Adrenal gland (tissue), 12 donors: ENCODE measurements around the gene GALNT10. TPM values are rescaled to one million over a fixed set of nuclear protein-coding genes. Genes with fewer than 3 reads are reported as not detected.

Experiments used
- DNase-seq, 7 donors: peaks; one replicate each; pipeline ENCODE4 v3.0.0-alpha.2; 2019 to 2020
- H3K27ac ChIP-seq, 5 donors: fragments of 200-600 bp; sonication (generic) in 4 of 5; 1 replicate in 3 of 5; 2 replicates in 2 of 5; pipeline versions ENCODE4 v1.5.1 to v1.8.0; 2016 to 2020; ENCODE audit warnings: mild to moderate bottlenecking in 1 of 5
- H3K27me3 ChIP-seq: fragments of 200-600 bp; 2 replicates; pipeline ENCODE4 v1.8.0; 2021
- H3K36me3 ChIP-seq, 2 donors: fragments of 200-600 bp; replicated peaks in 1 of 2; 1 replicate in 1 of 2; 2 replicates in 1 of 2; pipeline versions ENCODE4 v1.5.1 to v1.8.0; 2018 to 2022
- H3K4me1 ChIP-seq, 2 donors: fragments of 200-600 bp; replicated peaks in 1 of 2; 1 replicate in 1 of 2; 2 replicates in 1 of 2; pipeline versions ENCODE4 v1.5.1 to v1.8.0; 2018 to 2021
- H3K4me3 ChIP-seq, 4 donors: fragments of 200-600 bp; sonication (generic) in 3 of 4; one replicate each; pipeline ENCODE4 v1.5.1; 2016 to 2018
- H3K9me3 ChIP-seq, 3 donors: fragments of 200-600 bp; sonication (generic) in 1 of 3; replicated peaks in 1 of 3; 1 replicate in 2 of 3; 2 replicates in 1 of 3; pipeline versions ENCODE4 v1.5.1 to v1.8.0; 2016 to 2021
- CTCF ChIP-seq, 6 experiments: fragments of 450-650 bp in 4 of 6; fragments of 200-600 bp in 2 of 6; sonication (generic) in 1 of 6; IDR thresholded peaks; 1 replicate in 5 of 6; 2 replicates in 1 of 6; pipeline versions ENCODE4 v1.5.1 to v1.8.0; 2016 to 2021; ENCODE audit warnings: antibody characterized with exemption in 6 of 6, mild to moderate bottlenecking in 2 of 6, moderate library complexity in 1 of 6
- POLR2A ChIP-seq, 2 donors: fragments of 450-650 bp; IDR thresholded peaks; one replicate each; pipeline ENCODE4 v1.6.1; 2017; ENCODE audit warnings: antibody characterized with exemption in 2 of 2, mild to moderate bottlenecking in 2 of 2, moderate library complexity in 1 of 2
- WGBS, 4 donors: extraction: QIAGEN DNeasy Blood & Tissue Kit in 2 of 4; methylation state at CpG; one replicate each; pipeline versions ENCODE4 v1.1.5 to v1.1.7; 2013 to 2017; 5-methylcytosine and 5-hydroxymethylcytosine counted together
- intact Hi-C, 2 donors: fragments of 100-400 bp; cut with DNase I; formaldehyde crosslinking; loops; one replicate each; pipeline versions ENCODE4 v1.14.1 to v1.15.0; 2022 to 2023
- polyA plus RNA-seq, 3 donors: library from polyadenylated mRNA; stranded (reverse); fragments of 200-250 nt in 2 of 3; fragments of 350-450 nt in 1 of 3; fragmentation: Illumina TruSeq in 1 of 3; extraction: RNeasy Lipid Tissue Mini Kit (QIAGEN cat#74804) in 1 of 3; gene quantifications; one replicate each; pipeline ENCODE4 v1.2.3, GENCODE V29; 2013 to 2014
- total RNA-seq, 9 donors: library from RNA; depleted of rRNA in 4 of 9; stranded (reverse); fragments of >200 nt in 4 of 9; fragments of 120-200 nt in 1 of 9; fragmentation: NEBNext Ultra II Directional in 1 of 9; extraction: Animal tissue kit (Norgen Biotek cat#: 25700) in 1 of 9; gene quantifications; one replicate each; pipeline versions ENCODE4 v1.1.0 to v1.2.4, GENCODE V29; 2013 to 2023
- donor health status: healthy with polysubstance abuse.
- donor health status: Bipolar disorder and iron deficiency.
- donor health status: DM: yes; HTN: yes; CAD: no.
- donor health status: DM: no; HTN: no; CAD: no.
- donor health status: DM: no; HTN: no; CAD: no.
- donor health status: DM: yes; HTN: yes; CAD: no.

Gene GALNT10
- total and polyA plus RNA-seq, 12 donors: 5.6 to 74.1 (median 43.4) TPM

GRCh38 chr5:154210163-154210562, 19.6 kb downstream of the GALNT10 start:
- no peaks in the 10 kb centered on the region for H3K9me3 ChIP-seq
- no peak for DNase-seq
- H3K36me3 ChIP-seq: no peaks in the 10 kb centered on the region
- intact Hi-C loops: no loop called here
- H3K27me3 ChIP-seq: no peaks in the 10 kb centered on the region
- no peak overlapping the region for H3K4me3 ChIP-seq
- WGBS, 4 donors: 60 to 77% (median 69%) methylated on average over 2 of the region's 2 CpGs
- no peak overlapping the region for H3K27ac ChIP-seq
- H3K4me1 ChIP-seq: peaks cover 0 to 21% of the 10 kb centered on the region in 2 donors
- TF ChIP-seq POLR2A (IDR thresholded peaks at IDR 0.05): no peak
- no peak for TF ChIP-seq CTCF (IDR thresholded peaks at IDR 0.05)

GRCh38 chr5:154211641-154212390, 21.3 kb downstream of the GALNT10 start:
- Histone ChIP-seq H3K36me3 (no peaks in the 10 kb centered on the region), H3K27ac (no peak overlapping the region), H3K4me3 (no peak overlapping the region), H3K27me3 (no peaks in the 10 kb centered on the region), H3K4me1 (peaks cover 0 to 30% of the 10 kb centered on the region in 2 donors), H3K9me3 (no peaks in the 10 kb centered on the region)
- no peak for DNase-seq
- intact Hi-C loops: no loop called here
- 92 to 98% (median 97%) methylated on average over 7 of the region's 7 CpGs for WGBS, 4 donors
- TF ChIP-seq POLR2A (IDR thresholded peaks at IDR 0.05): no peak
- no peak for TF ChIP-seq CTCF (IDR thresholded peaks at IDR 0.05)

GRCh38 chr5:154213592-154213991, 23.1 kb downstream of the GALNT10 start:
- Histone ChIP-seq H3K36me3 (no peaks in the 10 kb centered on the region), H3K27me3 (no peaks in the 10 kb centered on the region), H3K4me3 (no peak overlapping the region), H3K9me3 (no peaks in the 10 kb centered on the region), H3K27ac (peak overlapping the region in 2 of 5 donors; percentile 20 to 51), H3K4me1 (peaks cover 0 to 24% of the 10 kb centered on the region in 2 donors)
- TF ChIP-seq POLR2A (IDR thresholded peaks at IDR 0.05) (no peak), CTCF (IDR thresholded peaks at IDR 0.05) (no peak)
- intact Hi-C loops: no loop called here
- 86 to 92% (median 91%) methylated on average over 4 of the region's 4 CpGs for WGBS, 4 donors
- no peak for DNase-seq

- intact Hi-C loops: no loop called here
- peaks cover 0 to 24% of the 10 kb centered on the region in 2 donors for H3K4me1 ChIP-seq
- no peak overlapping the region for H3K4me3 ChIP-seq
- H3K27me3 ChIP-seq: no peaks in the 10 kb centered on the region
- no peaks in the 10 kb centered on the region for H3K9me3 ChIP-seq
- 23 to 34% (median 23%) methylated on average over 5 of the region's 5 CpGs for WGBS, 4 donors
- no peaks in the 10 kb centered on the region for H3K36me3 ChIP-seq
- H3K27ac ChIP-seq: peak overlapping the region in 2 of 5 donors; percentile 51 to 70
- TF ChIP-seq CTCF (IDR thresholded peaks at IDR 0.05) (no peak), POLR2A (IDR thresholded peaks at IDR 0.05) (no peak)
- DNase-seq: peak in 1 of 7 donors; percentile 29
Observed at GRCh38 chr5:154214371-154215106, 24.0 kb downstream of the GALNT10 start.
